GM12872 (cell line): ENCODE results near the gene MISP.

Experiments
- CTCF ChIP-seq: IDR thresholded peaks from 3 replicates; pipeline ENCODE4 v1.5.1; 2011; ENCODE audit warnings: low read depth, mild to moderate bottlenecking, low read length, moderate library complexity; ENCODE audit not compliant: insufficient read depth

MISP gene

GRCh38 chr19:781800-782184, 30.9 kb downstream of the MISP start:
- TF ChIP-seq CTCF = no peak

- no peak for TF ChIP-seq CTCF
These were observed 31.4 kb downstream of the MISP start for GRCh38 chr19:782185-782877.

DNA sequence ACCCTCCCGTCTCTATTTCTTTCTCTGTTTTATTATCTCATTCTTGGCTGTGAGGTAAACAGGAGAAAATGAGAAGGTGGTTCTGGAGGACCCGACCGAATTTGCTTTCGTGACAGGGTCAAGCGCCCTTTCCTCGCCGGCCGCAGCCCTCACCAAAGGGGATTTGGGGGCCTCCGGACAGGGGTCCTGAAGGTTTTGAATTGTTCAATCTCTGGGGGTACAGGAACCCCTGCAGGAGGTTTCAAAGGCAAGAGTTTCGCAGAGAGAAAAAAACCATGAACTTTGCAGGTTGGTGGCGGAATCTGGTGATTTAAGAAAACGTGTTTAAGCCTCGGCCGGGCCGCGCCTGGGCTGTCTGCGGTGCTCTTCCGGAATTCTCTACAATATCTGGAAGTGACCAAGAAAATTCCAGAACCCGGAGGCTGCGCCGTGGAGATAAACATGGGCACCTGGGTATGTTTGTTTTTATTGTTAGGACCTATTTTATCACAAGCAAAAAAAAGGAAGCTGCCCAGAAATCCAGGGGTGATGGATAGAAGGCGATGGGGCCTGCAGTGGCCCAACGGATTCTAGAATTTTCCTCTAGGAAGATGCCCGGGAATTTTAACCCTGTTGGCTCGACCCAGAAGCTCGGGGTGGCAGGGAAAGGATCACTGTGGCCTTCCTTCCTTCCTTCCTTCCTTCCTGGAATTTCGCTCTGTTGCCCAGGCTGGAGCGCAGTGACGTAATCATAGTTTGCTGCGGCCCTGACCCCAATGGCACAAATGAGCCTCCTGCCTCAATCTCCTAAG, 32.2 kb downstream of the MISP start:
- no peak for TF ChIP-seq CTCF

DNA sequence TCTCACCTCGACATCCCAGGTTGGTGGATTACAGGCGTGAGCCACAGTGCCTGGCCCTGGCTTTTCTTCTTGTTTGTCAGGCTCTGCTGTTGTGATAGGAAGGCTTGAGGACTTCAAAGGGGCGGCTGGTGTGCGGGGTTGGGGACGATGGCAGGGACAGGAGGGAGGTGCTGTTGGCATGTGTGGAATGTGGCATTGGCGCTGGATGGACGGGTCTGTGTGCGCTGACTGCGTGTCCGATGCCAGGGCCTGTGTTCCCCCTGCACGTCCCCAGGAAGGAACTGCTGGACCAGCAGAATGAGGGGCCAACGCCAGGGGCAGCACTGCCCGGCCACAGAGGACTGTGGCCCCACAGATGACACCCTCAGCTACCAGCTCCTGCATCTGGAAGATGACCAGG, 33.6 kb downstream of the MISP start:
- TF ChIP-seq CTCF = no peak

GRCh38 chr19:787536-787935, 36.6 kb downstream of the MISP start:
- TF ChIP-seq CTCF = no peak

GRCh38 chr19:788686-788982, 37.7 kb downstream of the MISP start:
- TF ChIP-seq CTCF = no peak

DNA sequence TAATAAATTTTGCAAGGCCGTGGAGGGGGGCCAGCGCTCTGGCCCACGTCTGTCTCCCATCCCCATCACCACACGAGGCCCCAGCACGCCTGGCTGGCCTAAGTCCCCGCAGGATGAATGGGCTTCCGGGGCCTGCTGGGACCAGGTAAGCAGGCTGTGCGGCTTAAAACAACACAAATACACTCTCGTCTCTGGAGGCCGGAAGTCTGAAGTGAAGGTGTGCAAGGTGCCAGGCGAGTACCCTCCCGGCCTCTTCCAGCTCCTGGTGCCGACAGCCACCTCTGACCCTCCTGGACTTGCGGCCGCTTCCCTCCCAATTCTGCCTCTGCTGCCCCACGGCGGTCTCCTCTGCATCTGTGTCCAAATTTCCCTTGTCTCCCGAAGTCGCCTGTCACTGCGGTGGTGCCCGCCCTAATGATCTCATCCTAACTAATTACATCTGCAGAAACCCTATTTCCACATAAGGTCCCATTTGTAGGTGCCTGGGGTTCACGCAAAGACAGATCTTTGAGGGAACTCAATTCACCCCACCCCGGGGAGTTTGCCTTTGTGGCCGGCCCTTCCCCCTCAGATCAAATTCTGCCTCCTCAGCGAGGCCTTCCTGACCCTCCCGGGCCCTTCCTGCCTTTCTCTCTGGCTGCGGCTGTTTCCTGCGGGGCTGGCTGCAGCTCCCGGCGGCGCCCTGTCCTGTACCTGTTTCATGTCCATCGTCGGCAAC, 38.2 kb downstream of the MISP start:
- TF ChIP-seq CTCF = no peak
